Ishikawa (cell line): ENCODE data around the gene ABCB9.

Source experiments
- CEBPB ChIP-seq: IDR thresholded peaks from 2 replicates; pipeline ENCODE4 v1.6.1; 2012
- EGR1 ChIP-seq: IDR thresholded peaks from 2 replicates; pipeline ENCODE4 v1.6.1; 2012
- EP300 ChIP-seq: IDR thresholded peaks from 2 replicates; pipeline ENCODE4 v1.6.1; 2012; ENCODE audit warnings: borderline replicate concordance
- NFIC ChIP-seq: IDR thresholded peaks from 2 replicates; pipeline ENCODE4 v1.6.1; 2012
- YY1 ChIP-seq: IDR thresholded peaks from 2 replicates; pipeline ENCODE4 v1.6.1; 2012; ENCODE audit warnings: low read depth
- ZBTB7A ChIP-seq: IDR thresholded peaks from 2 replicates; pipeline ENCODE4 v1.6.1; 2012; ENCODE audit warnings: low read depth
- TF ChIP-seq, protein P1 (sequence below): IDR thresholded peaks from 2 replicates; pipeline ENCODE4 v1.6.1; 2012

DNA sequence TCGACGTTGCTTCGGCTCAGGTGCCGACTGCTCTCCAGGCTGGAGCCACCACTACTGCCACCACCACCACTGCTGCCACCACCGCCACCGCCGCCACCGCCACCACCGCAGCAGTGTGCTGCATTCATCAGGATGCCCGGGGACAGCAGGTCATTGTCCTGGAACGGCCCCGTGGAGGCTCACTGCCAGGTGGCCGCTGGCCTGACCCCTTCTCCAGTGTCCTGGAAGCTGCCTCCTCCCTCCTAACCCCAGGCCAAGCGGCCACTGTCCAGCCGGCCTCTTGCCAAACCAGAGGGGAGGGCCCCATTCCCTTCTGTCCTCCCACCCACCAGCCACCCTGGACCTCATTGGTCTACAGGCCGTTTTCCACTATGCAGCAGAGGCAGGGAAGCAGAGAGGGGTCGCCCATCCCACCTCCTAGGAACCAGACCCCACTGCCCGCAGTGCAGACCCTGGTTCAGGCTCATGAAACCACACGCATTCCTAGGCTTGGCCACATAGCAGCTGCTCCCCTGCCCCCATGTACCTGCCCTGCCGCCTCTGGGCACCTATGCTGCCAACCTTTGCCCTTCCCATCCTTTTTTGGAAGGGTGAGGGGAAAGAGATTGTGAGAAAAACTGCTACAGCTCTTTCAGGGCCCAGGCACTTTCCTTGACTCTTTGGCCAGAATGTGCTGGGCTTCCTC, 29.4 kb upstream of the ABCB9 start:
- TF ChIP-seq EP300, result no peak
- TF ChIP-seq CEBPB, result no peak
- TF ChIP-seq NFIC, result no peak
- TF ChIP-seq ZBTB7A, result no peak
- TF ChIP-seq, protein P1, sequence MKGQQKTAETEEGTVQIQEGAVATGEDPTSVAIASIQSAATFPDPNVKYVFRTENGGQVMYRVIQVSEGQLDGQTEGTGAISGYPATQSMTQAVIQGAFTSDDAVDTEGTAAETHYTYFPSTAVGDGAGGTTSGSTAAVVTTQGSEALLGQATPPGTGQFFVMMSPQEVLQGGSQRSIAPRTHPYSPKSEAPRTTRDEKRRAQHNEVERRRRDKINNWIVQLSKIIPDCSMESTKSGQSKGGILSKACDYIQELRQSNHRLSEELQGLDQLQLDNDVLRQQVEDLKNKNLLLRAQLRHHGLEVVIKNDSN, result no peak
- TF ChIP-seq EGR1, result no peak
- TF ChIP-seq YY1, result no peak
